Suppressor macrophage (primary cell): ENCODE measurements around the gene IQSEC3.
A peak's percentile ranks its signal among the peaks of the same experiment; 100 is the strongest.

Source experiments
- DNase-seq, 4 experiments: peaks; one replicate each; pipeline ENCODE4 v3.0.0-alpha.2; 2020 to 2022

IQSEC3 gene

DNA sequence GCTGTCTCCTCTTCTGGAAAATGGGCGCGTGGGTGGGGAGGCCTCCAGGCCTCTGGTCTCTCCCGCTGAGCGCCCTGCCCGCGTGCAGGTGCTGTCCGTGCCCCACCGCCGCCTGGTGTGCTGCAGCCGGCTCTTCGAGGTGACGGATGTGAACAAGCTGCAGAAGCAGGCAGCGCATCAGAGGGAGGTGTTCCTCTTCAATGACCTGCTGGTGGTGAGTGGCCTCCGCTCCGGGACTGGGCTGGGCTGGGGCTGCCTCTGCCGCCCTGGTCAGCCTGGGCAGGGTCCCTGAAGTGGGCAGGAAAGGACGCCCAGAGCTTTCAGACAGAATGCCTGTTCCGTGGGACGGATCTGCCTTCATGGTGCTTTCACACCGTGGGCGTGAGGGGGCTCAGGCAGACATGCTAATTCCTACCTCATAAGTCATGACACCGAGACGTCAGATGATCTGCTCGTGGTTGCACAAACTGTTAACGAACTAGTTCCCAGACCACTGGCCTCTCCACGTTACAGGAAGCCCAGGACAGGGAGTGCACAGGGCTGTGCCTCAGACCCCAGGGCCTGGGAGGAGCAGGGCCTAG lies 96.9 kb downstream of the IQSEC3 start:
- peak in 2 of 4 experiments; percentile 14 to 32 for DNase-seq

DNA sequence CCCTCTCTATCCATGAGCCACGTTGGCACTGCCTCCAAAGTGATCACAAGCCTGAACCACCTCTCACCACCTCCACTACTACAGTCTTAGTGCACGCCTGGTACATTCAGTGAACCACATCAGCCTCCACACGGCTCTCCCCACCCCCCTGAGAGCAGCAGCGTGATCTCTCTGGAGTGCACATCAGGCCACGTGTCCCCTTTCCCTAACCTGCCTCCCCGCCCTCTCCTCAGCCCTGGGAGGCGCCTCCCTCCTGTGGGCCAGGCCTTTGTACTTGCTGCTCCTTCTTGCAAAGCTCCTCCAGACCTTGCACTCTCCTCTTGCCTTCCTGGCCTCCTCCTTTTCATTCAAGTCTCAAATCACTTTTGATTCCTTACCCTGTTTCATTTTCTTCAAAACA lies 97.6 kb downstream of the IQSEC3 start:
- DNase-seq, result no peak

DNA sequence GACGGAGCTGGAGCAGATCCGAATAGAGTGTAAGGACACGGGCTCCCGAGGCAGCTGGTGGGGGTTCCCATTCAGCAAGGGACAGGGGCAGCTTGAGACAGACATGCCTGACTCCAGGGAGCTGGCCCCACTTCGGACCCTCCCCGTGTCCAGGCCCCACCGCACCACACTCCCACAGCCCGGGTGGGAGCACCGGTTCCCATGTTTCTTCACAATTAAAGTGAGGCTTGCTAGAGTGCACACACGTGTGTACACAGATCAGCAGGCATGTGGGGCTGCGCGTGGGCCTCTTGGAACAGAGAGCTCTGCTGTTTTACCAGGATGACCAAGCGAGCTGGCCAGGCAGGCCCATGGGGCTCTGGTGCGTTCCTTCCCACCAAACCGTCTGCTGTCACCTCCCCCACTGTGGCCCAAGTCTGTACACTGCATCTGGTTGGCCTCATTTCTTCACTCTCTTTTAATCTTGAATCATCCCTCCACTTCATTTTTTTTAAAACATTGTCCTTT lies 99.3 kb downstream of the IQSEC3 start:
- DNase-seq, result no peak

DNA sequence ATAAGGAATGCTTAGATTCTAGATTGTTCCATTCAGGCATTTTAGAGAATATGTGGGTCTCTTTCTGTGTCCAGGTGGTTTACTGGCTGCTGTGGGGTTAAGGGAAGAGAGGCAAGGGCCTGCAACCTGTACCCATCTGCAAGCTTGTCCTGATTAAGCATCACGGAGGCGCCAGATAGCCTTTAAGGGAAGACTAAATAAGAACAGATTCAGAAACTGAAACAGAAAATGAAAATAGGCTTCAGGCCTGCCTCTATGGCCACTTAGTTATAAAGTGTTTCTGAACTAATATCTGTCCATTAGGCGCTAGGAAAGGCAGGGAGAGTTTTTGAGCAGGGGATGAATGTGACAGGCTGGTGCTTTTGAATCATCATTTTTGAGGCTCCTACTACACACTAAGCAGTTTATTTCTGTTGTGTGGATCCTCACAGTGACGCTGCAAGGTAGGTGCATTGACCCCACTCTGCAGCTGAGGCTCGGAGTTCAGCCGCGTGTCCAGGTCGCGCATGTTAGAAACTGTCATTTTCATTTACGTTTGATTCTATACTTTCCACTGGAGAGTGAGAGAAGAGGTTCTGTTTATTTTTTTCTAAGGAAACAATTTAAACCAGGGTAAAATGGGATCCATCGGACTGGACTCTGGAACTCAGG lies 100.0 kb downstream of the IQSEC3 start:
- no peak for DNase-seq

DNA sequence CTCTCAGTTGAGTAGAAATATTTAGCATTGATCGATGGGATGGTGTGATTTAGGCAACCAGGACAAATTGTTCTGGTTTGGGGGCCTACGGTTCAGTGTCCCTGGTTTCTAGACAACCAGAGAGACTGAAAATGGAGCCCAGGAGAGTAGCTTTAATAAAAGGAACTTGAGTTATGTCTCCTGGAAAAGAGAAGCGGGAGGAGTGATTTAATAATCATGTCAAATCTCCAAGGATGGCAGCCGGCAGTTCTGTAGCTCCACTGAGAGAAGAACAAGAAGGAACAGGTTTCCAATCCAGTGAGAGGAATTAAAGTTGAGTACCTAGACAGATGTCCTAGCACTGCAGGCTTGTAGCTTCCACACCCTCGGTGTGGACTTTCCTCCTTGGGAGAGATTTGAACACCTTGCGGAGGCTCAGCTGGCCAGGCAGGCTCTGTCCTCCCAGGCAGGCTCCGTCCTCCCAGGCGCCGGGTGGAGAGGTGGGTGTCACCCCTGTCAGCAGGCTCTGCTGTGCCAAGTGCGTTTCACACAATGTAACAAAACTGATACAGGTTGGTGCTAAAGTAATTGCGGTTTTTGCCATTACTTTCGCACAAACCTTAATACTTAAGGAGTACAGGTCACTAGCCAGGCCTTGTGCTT lies 101.5 kb downstream of the IQSEC3 start:
- no peak for DNase-seq

DNA sequence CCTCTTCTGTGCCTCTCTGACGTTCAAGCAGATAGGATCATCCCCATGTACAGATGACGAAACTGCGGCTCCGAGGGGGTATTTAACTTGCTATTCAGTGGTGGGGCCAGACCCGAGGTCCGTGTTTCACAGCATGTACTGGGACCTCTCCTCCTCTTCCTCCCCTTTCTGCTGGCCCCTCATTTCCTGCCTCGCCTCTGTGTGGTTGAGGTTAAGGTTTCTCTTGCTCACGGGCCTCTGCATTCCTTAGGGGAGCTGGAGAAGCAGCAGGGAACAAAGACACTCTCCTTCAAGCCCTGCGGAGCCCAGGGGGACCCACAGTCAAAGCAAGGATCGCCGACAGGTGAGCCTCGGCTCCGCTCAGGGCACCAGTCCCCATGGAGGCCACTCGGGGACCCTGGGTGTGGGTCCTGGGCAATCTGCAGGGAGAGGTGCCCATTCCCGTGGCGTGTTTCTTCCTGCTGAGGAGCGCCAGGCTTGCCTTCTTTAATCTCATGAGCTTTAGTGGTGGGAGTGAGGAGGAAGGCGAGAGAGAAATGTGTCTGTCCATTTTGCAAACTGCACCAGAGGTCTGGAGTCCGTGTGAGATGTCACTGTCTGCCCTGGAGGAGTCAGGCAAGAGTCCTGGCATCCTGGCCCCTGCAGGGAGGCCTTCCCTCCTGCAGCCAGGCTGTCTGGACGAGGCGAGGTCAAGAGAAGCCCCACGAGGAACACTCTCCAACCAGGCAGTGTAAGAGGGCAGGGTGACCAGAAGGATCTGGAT lies 102.4 kb downstream of the IQSEC3 start:
- no peak for DNase-seq

DNA sequence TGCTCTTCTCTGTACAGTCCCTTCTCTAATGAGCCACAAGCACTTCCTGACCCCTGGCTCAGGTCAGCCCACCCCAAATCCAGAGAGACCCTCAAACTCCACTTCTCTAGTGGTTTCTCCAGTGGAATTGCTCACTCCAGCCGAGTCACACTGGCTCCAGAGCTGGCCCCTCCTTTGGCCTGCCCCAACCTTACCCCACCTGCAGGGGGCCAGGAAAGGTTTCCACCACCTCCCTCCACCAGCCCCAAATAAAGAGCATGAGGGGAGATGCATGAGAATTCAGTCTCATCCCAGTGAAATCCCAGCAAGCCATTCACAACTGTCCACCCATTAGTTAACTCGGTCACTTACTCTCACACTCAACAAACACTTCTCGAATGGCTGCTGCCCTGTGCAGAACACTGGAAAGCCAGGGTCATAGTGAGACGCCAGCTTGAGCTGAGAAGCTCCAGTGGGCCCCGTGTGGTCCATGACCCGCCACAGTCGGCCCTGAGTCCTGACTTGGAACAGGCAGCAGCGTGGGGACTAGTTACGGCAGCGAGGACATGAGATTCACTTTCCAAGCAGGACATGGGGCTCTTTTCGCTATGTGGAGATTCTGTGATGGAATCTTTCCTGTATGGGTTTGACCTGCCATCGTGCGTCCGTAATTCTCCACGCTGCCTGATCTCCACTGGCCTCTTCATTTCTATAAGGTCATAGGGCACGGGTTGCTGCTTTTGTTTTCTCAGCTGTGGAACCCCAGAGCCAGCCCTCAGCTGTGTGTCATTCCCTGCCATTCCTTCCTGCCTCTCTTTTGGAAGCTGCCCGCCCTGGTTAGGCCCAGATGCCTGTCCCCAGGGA lies 103.2 kb downstream of the IQSEC3 start:
- DNase-seq, result no peak

DNA sequence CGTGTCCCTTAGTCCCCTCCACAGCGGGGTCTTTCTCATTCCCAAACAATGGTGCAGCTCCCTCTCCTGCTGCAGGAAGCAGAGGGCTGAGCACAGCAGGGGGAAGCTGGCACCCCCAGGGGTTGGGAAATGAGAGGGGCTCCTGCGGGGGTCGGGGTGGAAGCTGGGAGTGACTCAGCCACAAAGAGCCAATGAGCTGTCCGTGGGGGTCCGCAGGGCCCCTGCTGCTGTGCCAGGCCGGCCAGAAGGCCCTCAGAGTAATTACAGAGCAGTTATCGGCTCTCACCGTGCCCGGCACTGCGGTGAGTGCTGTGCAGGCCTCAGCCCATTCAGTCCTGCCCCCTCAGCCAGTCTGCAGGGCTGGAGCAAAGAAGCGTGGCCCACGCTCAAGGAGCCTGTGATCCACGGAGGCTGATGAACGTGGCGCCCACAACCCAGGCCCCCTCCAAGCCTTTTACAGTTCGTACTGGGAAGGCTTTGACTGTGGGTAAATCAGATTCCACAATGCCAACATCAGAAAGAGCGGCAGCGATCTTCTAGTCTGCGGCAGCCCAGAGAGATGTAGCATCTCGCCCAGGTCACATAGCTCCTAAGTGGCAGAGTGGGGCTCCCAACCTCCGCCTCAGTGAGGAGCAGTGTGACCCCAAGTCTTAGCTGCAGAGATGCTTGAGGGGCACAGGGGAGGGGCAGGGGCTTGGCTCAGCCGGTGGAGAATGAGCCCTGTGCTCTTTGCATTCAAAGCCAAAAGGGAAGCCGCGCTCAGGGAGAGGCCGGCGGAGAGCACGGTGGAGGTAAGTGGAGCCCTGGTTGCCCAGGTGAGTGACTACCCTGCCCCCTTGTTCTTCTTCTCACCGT lies 104.0 kb downstream of the IQSEC3 start:
- DNase-seq, result no peak

DNA sequence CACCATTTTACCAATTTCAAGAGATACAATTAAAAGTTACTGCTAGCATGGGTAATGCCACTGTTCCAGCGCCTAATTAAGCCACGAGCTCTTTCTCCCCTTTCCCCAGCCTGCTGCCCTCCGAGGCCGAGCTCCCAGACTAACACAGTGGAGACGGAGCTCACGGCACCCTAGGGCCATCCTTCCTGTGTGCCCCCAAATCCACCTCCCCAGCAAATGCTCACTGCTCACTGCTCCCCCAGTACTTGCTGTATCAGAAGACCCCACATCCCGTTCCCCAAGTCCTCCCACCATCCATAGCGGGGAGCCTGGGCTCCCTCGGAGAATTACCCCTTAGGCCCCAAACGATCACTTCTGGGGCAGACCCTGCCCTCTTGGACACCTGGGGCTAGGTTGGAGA lies 104.7 kb downstream of the IQSEC3 start:
- no peak for DNase-seq

DNA sequence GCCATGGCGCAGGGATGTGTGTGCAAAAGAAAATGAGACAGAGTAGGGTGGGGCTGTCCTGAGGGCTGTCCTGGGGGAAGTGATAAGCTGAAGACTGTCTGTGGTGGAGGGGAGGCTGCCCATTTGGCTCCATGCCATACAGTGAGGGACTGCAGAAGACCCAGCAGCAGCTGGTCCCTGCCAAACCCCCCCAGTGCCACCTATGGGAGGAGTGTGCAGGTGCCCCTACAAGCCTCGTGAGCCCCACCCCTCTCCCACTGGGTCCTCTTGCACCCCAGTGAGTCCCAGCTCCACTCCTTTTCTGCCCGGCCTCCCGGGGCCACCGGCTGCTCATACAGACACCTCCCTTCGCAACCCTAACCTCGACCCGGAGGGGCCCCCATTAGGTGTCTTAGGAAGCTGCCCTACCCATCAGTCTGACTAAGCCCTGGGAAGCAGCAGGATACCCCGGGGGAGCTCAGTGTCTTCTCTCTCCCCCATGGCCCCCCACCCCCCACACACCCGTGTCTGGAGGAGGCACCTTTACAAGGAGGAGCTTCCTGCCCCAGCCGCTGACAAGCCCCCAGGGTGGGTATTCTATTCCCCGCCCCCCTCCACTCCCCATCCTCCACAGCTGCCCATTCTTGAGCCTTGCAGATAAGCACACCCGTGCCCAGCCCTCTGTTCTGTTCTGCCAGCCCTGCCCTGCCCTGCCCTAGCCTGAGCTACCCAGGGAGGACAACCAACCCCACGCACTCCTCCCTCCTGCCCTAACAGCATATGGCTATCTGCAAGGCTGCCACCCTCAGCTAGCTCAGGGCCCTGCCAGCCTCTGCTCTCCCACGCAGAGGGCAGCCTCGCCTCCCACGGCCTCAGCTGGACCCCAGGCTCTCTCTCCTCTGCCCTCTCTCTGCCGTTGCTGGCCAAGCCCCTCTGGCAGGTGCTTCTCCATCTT lies 105.4 kb downstream of the IQSEC3 start:
- peak in 3 of 4 experiments; percentile 9 to 45 (median 43) for DNase-seq

DNA sequence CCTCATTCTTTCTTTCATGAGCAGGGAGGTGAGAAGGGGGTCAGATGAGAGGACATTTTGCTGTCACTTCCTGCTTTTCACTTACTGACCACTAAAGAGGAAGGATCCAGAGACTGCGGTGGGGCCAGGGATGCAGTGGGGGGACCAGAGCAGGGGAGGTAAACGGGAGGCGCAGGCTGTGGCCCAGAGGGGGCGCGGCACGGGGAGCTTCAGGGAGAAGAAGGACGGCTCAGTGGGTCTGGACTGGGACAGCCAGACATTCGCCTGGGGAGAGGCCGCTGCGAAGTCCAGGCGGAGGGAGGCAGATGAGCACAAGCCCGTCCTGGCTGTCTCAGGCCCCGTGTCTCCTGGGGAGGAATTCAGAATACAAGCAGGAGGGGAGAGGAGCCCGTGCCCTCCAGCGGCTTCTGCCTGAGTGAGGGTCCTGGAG lies 106.2 kb downstream of the IQSEC3 start:
- peak; percentile 34 to 66 (median 58) for DNase-seq

DNA sequence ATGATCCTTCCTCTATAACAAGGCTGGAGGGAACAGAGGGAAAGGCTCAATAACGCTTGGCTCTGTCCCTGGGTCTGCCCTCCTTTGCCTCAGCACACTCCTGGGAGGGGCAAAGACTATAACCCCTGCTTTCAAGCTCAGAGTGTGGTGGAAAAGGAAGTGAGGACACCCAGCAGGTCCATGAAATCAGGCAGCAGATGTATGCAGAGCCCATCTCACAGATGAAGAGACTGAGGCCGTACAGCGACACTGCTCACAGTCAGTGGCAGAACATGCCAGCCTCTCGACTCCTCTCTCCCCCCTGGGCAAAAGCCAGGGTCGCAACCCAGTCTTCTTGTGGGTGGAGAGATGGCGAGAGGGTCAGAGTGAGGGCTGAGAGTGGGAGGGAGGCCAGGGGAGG lies 107.6 kb downstream of the IQSEC3 start:
- DNase-seq, result no peak

DNA sequence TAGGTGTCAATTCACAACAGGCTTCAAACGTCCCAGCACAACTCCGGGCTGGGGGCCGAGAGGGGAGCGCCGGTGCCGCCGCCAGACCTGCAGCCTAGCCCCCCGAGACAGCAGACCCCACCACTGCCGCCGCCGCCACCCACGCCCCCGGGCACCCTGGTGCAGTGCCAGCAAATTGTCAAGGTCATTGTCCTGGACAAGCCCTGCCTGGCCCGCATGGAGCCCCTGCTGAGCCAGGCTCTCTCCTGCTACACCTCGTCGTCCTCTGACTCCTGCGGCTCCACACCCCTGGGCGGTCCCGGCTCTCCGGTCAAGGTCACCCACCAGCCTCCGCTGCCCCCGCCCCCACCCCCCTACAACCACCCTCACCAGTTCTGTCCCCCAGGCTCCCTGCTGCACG lies 108.0 kb downstream of the IQSEC3 start:
- no peak for DNase-seq

DNA sequence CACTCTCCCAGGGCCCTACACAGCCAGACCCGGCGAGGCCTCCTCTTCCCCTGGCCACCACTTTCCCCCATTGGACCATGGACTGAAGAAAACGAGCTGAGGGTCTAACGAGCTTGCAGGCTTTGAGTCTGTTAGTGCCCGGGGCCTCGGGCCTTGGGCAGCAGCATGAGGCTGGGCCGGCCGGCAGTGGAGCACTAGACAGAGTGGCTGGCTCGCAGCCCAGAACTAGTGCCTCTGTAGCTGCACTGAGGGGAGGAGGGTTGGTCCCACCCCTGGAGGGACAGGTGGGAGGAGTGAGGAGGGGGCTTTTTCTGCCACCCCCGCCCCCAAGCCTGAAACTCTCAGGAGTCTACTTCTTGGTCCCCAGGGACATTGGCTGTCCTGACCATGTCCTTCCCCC lies 108.7 kb downstream of the IQSEC3 start:
- DNase-seq, result no peak

DNA sequence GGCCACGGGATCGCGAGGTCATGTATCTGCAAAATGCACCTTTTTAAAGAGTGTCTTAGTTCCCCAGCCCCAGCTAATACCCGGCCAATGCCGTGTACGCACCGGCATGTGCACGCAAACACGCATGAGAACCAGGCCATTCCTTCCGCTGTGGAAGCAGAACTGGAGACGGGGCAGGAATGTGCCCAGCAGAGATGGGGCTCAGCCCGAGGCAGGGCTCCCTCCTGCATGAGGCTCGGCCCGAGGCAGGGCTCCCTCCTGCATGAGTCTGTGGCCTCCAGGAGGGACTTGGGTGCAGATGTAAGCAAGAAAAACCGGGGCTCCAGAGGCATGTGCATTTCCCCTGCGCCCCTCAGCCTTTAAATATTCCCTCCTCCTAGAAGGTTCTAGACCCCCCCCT lies 109.2 kb downstream of the IQSEC3 start:
- no peak for DNase-seq

DNA sequence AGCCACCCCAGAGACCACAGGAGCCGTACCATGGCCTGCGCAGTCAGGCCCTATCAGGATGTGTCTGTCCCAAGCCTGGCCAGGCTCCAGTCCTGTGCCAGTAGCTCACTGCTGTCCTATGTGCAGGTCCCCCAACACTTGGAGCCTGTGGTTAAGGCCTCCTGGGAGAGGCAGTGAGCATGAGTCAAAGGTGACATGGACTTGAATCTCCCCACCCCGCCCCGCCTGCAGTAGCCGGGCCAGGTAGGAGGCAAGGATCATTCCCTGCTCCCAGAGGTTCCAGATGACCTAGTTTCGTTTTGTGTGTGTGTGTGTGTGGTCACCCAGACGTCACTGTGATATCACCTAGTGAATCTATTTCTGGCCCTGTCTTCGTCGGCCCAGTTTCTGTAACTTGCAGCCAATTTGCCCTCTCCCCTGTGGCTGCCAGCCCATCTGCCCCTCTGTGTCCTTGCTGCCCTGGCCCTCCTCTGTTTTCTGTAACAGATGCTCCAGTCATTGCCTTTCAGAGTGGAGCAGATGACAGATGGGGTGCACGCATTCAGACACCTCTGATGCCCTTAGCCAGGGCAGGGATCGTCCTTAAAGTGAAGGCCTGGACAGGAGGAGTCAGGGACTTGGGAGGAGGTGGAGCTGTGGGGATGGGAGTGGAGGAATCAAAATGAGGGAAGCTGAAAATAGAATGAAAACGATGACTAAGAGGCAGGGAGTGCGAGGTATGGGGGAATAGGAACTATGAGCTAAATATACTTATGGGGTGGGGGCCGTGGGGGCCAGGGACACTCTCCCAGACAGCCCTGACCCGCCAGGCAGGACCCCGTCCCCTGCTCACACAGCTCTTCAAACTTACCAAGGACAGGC lies 110.0 kb downstream of the IQSEC3 start:
- DNase-seq, result peak; percentile 34 to 70 (median 60)

DNA sequence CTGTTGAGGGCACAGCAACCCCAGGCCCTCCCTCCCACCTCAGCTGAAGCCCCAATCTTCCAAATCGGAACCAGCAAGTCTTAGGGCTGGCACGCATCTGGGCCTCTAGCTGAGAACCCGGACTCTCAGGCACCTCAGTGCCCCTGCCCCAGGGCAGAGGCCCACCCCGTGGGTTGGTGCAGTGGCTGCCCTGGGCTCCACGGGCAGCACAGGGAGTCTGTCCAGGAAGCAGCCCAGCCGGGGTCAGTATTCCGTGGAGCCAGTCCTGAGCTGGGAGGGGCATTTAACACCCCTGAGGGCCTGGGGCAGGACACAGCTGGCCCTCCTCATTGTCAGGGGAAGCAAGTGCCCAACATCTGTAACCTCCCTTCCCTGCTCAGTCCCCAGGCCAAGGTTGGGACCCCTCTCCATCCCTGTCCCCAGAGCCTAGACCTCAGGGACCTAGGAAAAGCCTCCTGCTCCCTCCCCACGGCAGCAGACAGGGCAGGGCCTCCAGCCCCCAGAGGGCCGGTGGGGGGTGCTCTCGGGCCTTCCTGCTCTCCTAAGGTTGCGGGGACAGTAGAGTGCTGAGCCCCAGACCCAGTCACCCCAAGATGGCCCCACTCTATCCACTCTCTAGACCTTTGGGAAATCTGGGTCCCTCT lies 110.9 kb downstream of the IQSEC3 start:
- DNase-seq, result no peak

DNA sequence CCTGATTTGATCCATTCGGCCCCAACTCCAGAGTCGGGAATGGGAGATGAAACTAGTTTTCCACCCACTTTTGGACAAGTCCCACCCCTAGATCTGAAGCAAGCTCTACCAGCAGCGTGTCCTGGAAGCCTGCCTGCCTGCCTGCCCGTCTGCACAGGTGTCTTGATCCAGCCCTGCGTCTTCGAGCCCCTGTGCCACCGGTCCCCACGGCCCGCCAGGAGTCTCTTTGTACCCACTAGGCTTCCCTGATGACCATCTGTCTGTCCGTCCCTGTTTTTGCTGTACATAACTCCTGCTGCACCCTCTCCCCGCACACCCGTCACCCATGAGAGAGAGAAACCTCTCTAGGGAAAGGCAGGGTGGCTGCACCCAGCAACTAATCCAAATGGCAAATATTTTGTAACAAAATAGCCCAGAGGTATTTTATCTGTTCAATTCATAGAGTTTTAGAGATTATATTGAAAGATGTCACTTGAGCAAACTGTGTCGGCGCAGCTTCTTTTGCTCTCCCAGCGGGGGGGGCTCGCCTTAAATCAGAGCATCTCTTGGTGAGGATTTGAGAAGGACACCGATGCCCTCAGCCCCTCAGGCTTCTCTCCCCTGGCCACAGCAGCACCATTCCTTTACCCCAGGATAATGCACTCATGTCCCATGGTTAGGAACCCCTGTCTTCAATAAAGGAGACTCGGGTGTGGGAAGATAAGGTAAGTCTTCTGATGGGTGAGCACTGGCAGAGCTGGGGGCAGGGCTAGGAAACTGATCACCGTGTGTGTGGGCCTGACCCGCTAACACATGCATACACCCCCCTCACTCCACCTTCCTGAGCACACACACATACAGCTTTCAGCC lies 111.6 kb downstream of the IQSEC3 start:
- DNase-seq, result no peak
